Occipital lobe (tissue), 2 donors: ENCODE data around the gene KCNN3. TPM values are rescaled to one million over a fixed set of nuclear protein-coding genes. Genes with fewer than 3 reads are reported as not detected.

Source experiments
- DNase-seq: peaks from one replicate; lab custom pipeline; 2025; lab: John Stamatoyannopoulos, UW
- total RNA-seq: library from RNA; depleted of rRNA; stranded (reverse); fragments of >200 nt; gene quantifications from one replicate; pipeline ENCODE4 v1.2.3, GENCODE V29; 2014

Gene KCNN3
- total RNA-seq, 1 donor from 2014 or later, result 3.6 TPM

GRCh38 chr1:154818911-154819310 lies 51.2 kb downstream of the KCNN3 start:
- no peak for DNase-seq

- no peak for DNase-seq
Measured at GRCh38 chr1:154816937-154817336, 53.1 kb downstream of the KCNN3 start.

DNA sequence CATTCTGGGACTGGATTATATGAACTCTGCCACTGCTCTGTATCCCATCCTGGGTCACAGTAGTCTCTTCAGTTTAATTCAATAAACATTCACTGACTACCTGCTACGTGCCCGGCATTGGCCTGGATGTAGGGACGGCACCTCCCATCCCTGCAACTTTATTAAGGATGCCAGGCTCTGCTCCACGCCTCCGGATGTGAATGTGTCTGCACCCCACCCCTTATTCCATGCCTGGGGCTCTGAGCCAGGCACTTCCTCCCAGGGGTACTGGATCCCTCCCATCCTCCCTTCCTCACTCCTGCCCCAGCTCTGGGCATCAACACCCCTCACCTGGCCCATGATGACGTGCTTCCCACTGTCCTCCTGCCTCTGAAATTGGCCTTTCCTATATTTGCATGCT lies 53.7 kb downstream of the KCNN3 start:
- DNase-seq, result no peak

DNA sequence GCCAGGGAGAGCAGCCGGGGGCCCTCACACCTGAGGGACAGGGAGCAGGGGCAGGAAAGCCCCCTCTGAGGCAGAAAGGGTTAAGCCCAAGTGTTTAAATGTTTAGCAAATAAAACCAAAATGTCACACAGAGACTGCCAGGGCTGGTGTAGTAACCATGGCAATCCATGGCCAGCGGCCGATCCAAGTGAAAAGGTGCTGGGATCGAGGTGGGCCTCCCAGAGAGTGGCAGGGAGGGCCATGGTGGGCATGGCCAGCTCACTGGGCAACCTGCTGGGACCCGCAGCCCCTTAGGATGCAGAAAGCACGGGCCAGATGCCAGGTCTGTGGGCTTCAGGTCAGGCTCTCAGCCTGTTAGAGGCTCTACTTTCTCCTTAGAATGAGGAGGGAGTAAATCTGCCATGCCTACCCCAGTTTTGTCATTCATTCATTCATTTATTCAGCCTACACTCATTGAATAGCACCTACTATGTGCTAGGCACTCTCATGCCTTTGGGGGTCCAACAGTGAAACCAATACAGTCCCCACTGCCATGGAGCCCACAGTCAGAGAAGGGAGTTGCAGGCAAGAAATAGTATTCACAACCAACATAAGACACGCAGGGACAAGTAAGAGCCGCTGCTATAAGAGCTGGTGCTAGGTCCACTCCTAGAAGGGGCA lies 56.1 kb downstream of the KCNN3 start:
- DNase-seq, result no peak

DNA sequence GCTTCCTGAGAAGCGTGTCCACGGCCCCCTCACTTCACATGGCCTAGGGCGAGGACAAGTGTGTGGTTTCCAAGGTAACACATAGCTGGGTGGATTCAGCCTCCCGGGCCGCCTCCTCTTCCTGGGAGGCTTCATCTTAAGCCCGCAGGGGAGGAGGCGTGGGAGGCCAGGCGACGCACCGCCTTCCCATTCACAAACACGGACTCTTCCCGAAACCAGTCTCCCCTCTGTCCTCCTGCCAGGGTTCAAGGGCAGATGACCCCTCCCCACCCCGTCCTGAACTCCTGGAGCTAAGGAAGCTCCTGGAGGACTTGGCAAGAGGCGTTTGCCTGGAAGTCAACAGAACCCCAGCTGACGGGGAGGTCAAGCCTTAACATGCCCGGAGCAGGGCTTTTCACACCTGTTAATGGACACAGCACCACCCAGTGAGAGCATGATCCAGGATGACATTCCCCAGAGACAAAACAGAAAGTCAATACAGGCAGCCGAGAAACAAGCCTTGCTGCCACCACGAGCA lies 56.7 kb downstream of the KCNN3 start:
- no peak for DNase-seq

- no peak for DNase-seq
Measured at GRCh38 chr1:154812877-154813276, 57.2 kb downstream of the KCNN3 start.

GRCh38 chr1:154810571-154810970 lies 59.5 kb downstream of the KCNN3 start:
- no peak for DNase-seq

DNA sequence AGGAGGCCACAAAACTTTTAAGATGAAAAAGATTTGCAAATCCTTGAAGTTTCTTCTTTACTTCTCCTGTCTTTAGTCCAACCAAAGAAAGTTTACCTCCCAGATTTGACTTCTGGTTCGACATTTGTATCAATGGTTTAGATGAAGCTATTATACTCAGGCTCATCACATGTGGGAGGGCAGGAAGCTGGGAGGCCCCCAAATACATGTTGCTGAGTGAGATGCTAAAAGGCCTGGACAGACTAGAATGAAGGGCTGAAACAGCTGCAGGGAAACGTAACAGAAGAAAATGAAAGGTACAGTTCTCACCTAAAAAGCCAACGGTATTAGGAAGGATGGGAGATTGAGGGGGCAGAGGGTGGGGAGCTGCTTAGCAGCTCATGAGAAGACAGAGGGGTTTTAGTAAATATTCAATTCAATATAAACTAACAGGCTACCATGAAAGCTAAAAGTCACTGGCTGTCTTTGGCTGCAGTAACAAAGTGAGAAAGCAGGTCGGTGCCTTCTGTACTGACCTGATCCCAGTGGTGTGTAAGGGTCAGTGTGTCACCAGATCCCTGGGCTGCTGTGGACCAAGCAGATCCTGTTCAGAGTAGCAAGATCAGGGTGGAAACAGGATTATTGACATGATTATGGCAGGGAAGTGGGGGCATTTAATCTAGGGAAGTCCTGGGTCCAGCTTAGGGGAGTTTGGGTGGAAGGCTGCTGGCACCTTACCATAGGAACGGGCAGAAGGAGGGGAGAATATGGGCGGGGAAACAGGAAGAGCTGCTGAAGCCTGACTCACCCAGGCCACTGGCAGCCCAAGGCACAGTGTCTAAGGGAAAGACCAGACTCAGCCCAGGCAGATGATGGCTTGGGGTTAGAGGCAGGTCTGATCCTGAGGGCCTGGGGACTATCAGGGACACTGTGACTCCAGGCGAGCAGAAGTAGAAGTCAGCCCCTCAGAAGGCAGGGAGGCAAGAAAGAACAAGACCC lies 60.4 kb downstream of the KCNN3 start:
- no peak for DNase-seq

GRCh38 chr1:154808909-154809262 lies 61.2 kb downstream of the KCNN3 start:
- DNase-seq, result no peak

DNA sequence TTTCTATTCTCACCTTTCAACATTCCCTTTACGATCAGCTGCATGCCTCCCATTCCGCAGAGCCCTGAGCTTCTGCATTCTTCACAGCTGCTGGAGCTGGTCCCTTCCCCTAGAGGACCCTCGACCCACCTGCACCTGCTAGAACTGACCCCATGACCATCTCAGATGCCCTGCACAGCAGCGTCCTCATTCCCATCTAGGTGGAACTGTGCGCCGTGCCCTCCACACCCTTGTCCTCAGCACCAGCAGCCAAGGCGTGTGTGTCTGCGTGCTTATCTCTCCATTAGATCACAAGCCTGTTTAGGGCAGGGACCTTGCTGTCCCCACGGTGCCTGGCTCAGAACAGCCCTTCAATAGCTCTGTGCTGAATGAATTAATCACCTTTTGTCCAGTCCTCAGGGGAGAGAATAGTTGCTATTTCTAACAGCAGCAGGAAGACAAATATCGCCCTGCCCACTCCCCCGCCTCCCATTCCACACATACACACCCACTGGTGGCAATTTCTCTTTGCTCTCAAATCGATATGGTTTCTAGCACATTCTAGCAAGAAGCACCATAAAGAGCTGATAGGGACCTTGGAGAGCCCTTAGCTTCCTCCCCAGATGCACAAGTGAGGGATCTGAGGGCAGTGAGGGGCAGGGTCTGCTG lies 61.7 kb downstream of the KCNN3 start:
- DNase-seq, result no peak

DNA sequence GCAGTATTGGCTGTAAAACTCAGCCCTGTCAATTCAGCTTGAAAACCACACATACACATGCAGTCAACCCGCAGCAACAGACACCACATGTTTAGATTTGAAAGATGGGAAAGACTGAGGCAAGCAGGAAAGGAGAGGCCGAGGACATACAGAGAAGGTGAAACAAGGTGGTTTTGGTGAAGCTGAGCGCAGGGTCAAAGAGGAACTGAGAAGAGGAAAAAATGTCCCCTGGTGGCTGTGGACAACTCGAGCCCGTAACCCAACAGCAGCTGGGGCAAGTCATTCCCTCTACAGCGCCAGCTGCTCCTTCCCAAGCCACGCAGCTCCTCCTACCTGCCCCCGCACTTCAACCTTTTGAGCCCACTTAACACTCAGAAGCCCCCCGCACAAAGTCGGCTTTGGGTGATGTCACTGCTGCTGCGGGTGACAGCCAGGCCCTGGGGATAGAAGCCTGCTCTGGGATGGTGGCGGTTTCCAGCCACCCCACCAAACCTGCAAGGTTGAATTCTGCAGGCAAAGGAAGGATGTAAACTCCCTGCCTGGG lies 63.0 kb downstream of the KCNN3 start:
- no peak for DNase-seq

- no peak for DNase-seq
Measured at GRCh38 chr1:154806333-154806732, 63.7 kb downstream of the KCNN3 start.

DNA sequence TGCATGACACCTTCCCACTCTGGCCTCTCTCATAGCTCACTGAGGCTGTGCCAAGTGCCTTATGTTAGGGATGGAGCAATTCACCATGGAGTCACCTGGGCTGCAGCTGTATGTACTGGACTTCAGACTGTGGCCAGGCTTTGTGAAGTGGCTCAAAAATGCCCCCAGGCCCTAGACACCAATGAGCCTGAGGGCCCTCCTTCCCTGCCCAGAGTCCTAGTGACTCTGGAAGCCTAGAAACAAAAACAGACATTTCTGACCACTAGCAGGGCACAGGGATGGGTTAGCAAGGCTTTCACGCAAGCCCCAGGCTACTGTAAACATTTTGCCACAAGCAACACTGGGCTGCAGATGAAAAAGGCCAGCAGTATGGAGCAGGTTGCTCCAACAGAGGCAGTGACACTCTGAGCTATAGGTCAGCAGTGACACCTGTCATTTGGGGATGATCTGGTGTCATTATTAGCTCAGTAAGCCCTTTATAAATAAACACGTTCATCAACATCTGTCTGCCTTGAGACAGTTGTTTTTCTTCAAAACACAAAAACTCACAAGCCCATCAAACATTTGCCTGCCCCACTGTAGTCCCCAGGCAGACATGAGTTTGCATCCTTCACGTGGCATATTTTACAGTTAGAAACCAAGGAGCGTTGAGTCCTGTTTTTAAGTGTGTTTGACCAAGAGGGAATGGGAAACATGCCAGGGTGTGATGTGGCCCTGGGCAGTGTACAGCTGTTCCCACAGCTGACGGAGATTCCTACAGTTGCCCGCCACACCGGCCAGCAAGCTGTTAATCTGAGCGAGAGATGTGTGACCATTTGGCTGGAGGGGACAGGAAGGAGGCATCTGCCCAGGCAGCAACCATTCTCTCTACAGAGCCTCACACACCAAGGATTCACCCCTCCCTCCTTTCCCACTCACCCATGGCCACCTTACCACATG lies 66.8 kb downstream of the KCNN3 start:
- DNase-seq, result no peak

GRCh38 chr1:154802336-154802969 lies 67.6 kb downstream of the KCNN3 start:
- no peak for DNase-seq

GRCh38 chr1:154801234-154802011 lies 68.7 kb downstream of the KCNN3 start:
- DNase-seq, result no peak

GRCh38 chr1:154799188-154799587 lies 70.9 kb downstream of the KCNN3 start:
- no peak for DNase-seq

- no peak for DNase-seq
Measured at GRCh38 chr1:154798645-154799044, 71.4 kb downstream of the KCNN3 start.

DNA sequence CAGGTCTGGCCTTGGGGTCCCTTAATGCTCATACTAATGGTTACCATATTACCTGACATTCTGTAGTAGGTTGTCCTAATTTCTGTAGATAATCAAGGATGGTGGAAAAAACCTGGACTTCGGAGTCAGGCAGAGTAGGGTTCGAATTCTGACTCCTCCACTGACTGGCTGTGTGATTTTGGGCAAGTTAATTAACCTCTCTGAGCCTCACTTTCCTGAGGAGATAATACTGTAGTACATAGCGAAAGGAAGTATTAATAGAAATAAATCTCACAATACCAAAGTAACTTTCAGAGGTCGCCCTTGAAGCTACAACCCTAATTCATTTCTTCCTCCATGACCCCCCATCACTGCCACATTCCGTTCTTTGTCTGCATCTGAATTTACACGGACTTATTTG lies 72.9 kb downstream of the KCNN3 start:
- DNase-seq, result no peak

- no peak for DNase-seq
Measured at GRCh38 chr1:154796303-154796892, 73.7 kb downstream of the KCNN3 start.
